HepG2 (cell line): ENCODE data around the gene SLC25A33. TPM values are rescaled to one million over a fixed set of nuclear protein-coding genes. Genes with fewer than 3 reads are reported as not detected.

Source experiments
- ARID5B ChIP-seq: IDR thresholded peaks from 2 replicates; pipeline ENCODE4 v1.4.0; 2020; ENCODE audit warnings: mild to moderate bottlenecking, missing genetic modification reagents
- CTCF ChIP-seq: sonication (generic); formaldehyde crosslinking; IDR thresholded peaks from 2 replicates; pipeline ENCODE4 v1.5.0; 2020; ENCODE audit warnings: mild to moderate bottlenecking, missing genetic modification reagents, moderate library complexity
- GTF2F1 ChIP-seq: fragments of 150-350 bp; IDR thresholded peaks from 2 replicates; pipeline ENCODE4 v1.6.1; 2014; ENCODE audit warnings: low read length
- XBP1 ChIP-seq: sonication (generic); formaldehyde crosslinking; IDR thresholded peaks from 2 replicates; pipeline ENCODE4 v1.5.0; 2020; ENCODE audit warnings: missing genetic modification reagents
- ZFP36 ChIP-seq: fragments of 150-350 bp; IDR thresholded peaks from 2 replicates; pipeline ENCODE4 v1.6.1; 2018; ENCODE audit warnings: borderline replicate concordance, low read length, low read depth; ENCODE audit not compliant: partially characterized antibody
- ZNF615 ChIP-seq: sonication (generic); formaldehyde crosslinking; IDR thresholded peaks from 2 replicates; pipeline ENCODE4 v1.5.0; 2020; ENCODE audit warnings: mild to moderate bottlenecking, missing genetic modification reagents, borderline replicate concordance
- ZNF800 ChIP-seq: sonication (generic); formaldehyde crosslinking; IDR thresholded peaks from 2 replicates; pipeline ENCODE4 v1.4.0; 2020; ENCODE audit warnings: missing genetic modification reagents
- polyA plus RNA-seq, 8 experiments: library from polyadenylated mRNA; depleted of rRNA in 3 of 8; stranded (reverse) in 7 of 8; unstranded in 1 of 8; fragments of >200 nt; fragmentation: Illumina TruSeq in 4 of 8; extraction: Trizol in 4 of 8; gene quantifications; 2 replicates each; pipeline versions ENCODE4 v1.2.1 to v1.2.3, GENCODE V29; 2011 to 2016; ENCODE audit warnings: low read depth in 4 of 8, missing spikeins in 1 of 8, mixed read lengths in 1 of 8; ENCODE audit not compliant: insufficient read depth in 1 of 8
- total RNA-seq, 5 experiments: library from RNA; depleted of rRNA; stranded (reverse); fragments of >200 nt; fragmentation: Illumina TruSeq; extraction: Trizol; gene quantifications; 2 replicates each; pipeline ENCODE4 v1.2.3, GENCODE V29; 2016; ENCODE audit warnings: low read depth in 1 of 5
- TF ChIP-seq, protein P1 (sequence below): sonication (generic); formaldehyde crosslinking; IDR thresholded peaks from 2 replicates; pipeline ENCODE4 v1.4.0; 2020; ENCODE audit warnings: missing genetic modification reagents, mild to moderate bottlenecking, borderline replicate concordance
- TF ChIP-seq, protein P2 (sequence below): sonication (generic); formaldehyde crosslinking; IDR thresholded peaks from 2 replicates; pipeline ENCODE4 v1.5.0; 2020; ENCODE audit warnings: mild to moderate bottlenecking, missing genetic modification reagents
- TF ChIP-seq, protein P3 (sequence below), 2 experiments: sonication (generic) in 1 of 2; formaldehyde crosslinking in 1 of 2; IDR thresholded peaks; 2 replicates each; pipeline versions ENCODE4 v1.4.0 to v1.6.1; 2016 to 2020; ENCODE audit warnings: borderline replicate concordance in 1 of 2, low read depth in 1 of 2, mild to moderate bottlenecking in 1 of 2, missing genetic modification reagents in 1 of 2
- TF ChIP-seq, protein P4 (sequence below): sonication (generic); formaldehyde crosslinking; IDR thresholded peaks from 2 replicates; pipeline ENCODE4 v1.5.1; 2020; ENCODE audit warnings: mild to moderate bottlenecking, missing genetic modification reagents, borderline replicate concordance

The SLC25A33 gene
- total and polyA plus RNA-seq, 2 of the 13 experiments (the other 11 are each of a cell fraction or from before 2014, with no cell fraction given): 15.4 to 50.3 TPM

DNA sequence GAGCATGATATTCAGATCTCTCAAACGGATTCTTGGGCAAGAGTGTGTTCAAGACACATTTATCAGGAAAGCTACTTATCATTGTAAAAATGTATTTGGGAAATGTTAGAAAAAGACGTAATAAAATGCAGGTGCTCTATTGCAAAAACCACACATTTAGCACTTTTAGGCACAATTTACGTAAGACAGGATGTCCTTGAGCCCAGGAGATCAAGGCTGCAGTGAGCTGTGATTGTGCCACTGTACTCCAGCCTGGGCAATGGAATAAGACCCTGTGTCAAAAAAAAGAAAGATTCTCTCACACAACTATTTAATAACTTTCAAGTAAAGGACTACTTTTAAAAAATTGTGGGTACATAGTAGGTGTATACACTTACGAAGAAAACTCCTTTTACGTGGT is 18.4 kb downstream of the SLC25A33 start (continued):
- TF ChIP-seq, protein P1, sequence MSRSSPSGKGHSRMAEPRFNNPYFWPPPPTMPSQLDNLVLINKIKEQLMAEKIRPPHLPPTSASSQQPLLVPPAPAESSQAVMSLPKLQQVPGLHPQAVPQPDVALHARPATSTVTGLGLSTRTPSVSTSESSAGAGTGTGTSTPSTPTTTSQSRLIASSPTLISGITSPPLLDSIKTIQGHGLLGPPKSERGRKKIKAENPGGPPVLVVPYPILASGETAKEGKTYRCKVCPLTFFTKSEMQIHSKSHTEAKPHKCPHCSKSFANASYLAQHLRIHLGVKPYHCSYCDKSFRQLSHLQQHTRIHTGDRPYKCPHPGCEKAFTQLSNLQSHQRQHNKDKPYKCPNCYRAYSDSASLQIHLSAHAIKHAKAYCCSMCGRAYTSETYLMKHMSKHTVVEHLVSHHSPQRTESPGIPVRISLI (CRISPR knock-in tag): peak; percentile 37; the same call in 1 of the 2 replicates
- TF ChIP-seq XBP1 (CRISPR knock-in tag) (no peak), CTCF (CRISPR knock-in tag) (no peak), ARID5B (CRISPR knock-in tag) (peak; percentile 83), ZFP36 (no peak), ZNF615 (CRISPR knock-in tag) (no peak), GTF2F1 (no peak), ZNF800 (CRISPR knock-in tag) (no peak)
- TF ChIP-seq, protein P2, sequence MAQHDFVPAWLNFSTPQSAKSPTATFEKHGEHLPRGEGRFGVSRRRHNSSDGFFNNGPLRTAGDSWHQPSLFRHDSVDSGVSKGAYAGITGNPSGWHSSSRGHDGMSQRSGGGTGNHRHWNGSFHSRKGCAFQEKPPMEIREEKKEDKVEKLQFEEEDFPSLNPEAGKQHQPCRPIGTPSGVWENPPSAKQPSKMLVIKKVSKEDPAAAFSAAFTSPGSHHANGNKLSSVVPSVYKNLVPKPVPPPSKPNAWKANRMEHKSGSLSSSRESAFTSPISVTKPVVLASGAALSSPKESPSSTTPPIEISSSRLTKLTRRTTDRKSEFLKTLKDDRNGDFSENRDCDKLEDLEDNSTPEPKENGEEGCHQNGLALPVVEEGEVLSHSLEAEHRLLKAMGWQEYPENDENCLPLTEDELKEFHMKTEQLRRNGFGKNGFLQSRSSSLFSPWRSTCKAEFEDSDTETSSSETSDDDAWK (CRISPR knock-in tag): no peak
- TF ChIP-seq, protein P3, sequence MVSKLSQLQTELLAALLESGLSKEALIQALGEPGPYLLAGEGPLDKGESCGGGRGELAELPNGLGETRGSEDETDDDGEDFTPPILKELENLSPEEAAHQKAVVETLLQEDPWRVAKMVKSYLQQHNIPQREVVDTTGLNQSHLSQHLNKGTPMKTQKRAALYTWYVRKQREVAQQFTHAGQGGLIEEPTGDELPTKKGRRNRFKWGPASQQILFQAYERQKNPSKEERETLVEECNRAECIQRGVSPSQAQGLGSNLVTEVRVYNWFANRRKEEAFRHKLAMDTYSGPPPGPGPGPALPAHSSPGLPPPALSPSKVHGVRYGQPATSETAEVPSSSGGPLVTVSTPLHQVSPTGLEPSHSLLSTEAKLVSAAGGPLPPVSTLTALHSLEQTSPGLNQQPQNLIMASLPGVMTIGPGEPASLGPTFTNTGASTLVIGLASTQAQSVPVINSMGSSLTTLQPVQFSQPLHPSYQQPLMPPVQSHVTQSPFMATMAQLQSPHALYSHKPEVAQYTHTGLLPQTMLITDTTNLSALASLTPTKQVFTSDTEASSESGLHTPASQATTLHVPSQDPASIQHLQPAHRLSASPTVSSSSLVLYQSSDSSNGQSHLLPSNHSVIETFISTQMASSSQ (IDR thresholded peaks at IDR 0.05; ENCODE audit: low read depth): no peak
- TF ChIP-seq, protein P3 (CRISPR knock-in tag; IDR thresholded peaks at IDR 0.05; ENCODE audit: borderline replicate concordance): no peak
- TF ChIP-seq, protein P4, sequence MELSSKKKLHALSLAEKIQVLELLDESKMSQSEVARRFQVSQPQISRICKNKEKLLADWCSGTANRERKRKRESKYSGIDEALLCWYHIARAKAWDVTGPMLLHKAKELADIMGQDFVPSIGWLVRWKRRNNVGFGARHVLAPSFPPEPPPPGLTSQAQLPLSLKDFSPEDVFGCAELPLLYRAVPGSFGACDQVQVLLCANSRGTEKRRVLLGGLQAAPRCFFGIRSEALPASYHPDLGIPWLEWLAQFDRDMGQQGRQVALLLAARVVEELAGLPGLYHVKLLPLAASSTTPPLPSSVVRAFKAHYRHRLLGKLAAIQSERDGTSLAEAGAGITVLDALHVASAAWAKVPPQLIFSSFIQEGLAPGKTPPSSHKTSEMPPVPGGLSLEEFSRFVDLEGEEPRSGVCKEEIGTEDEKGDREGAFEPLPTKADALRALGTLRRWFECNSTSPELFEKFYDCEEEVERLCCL (CRISPR knock-in tag): no peak
